ENCODE measurements around the gene RNF112.

The RNF112 gene

GRCh38 chr17:19388791-19389785 is 21.9 kb upstream of the RNF112 start:
- DNase-seq: no peak

GRCh38 chr17:19390951-19391350 is 20.1 kb upstream of the RNF112 start:
- DNase-seq: no peak

- DNase-seq: no peak
These were observed 19.6 kb upstream of the RNF112 start for GRCh38 chr17:19391432-19391831.

- DNase-seq: no peak
These were observed 18.7 kb upstream of the RNF112 start for GRCh38 chr17:19392303-19392702.

- DNase-seq: no peak
These were observed 13.4 kb upstream of the RNF112 start for GRCh38 chr17:19397556-19398041.

- DNase-seq: peak; percentile 12 to 46
These were observed 12.5 kb upstream of the RNF112 start for GRCh38 chr17:19398301-19399181.

GRCh38 chr17:19399750-19400450 is 11.1 kb upstream of the RNF112 start:
- no peak for DNase-seq

- DNase-seq: no peak
These were observed 9.6 kb upstream of the RNF112 start for GRCh38 chr17:19401321-19402010.

- no peak for DNase-seq
These were observed 8.9 kb upstream of the RNF112 start for GRCh38 chr17:19402171-19402570.

- no peak for DNase-seq
These were observed 8.0 kb upstream of the RNF112 start for GRCh38 chr17:19403021-19403420.

- no peak for DNase-seq
These were observed 6.8 kb upstream of the RNF112 start for GRCh38 chr17:19404264-19404663.

GRCh38 chr17:19405114-19405513 is 5.9 kb upstream of the RNF112 start:
- DNase-seq: no peak

- no peak for DNase-seq
These were observed 3.3 kb upstream of the RNF112 start for GRCh38 chr17:19407601-19408345.

- DNase-seq: no peak
These were observed 2.7 kb upstream of the RNF112 start for GRCh38 chr17:19408346-19408710.

- DNase-seq: no peak
These were observed 2.0 kb upstream of the RNF112 start for GRCh38 chr17:19409066-19409465.

GRCh38 chr17:19409509-19409908 is 1.5 kb upstream of the RNF112 start:
- DNase-seq: no peak

- DNase-seq: no peak
These were observed 941 bp upstream of the RNF112 start for GRCh38 chr17:19410091-19410490.

GRCh38 chr17:19411631-19412030 is 599 bp downstream of the RNF112 start:
- DNase-seq: no peak

GRCh38 chr17:19412510-19412909 is 1.5 kb downstream of the RNF112 start:
- no peak for DNase-seq

GRCh38 chr17:19412984-19413383 is 2.0 kb downstream of the RNF112 start:
- DNase-seq: no peak

- DNase-seq: no peak
These were observed 2.7 kb downstream of the RNF112 start for GRCh38 chr17:19413761-19414160.

Measured in Kasumi-1 (cell line).